IPS DF 4.7 (cell line): ENCODE results near the gene GIN1.

Experiments used
- DNase-seq: peaks from one replicate; pipeline ENCODE4 v3.0.0-alpha.2; 2013; ENCODE audit warnings: low spot score; ENCODE audit errors: extremely low read depth

The GIN1 gene

GRCh38 chr5:103037673-103038455 is 82.1 kb downstream of the GIN1 start:
- no peak for DNase-seq

DNA sequence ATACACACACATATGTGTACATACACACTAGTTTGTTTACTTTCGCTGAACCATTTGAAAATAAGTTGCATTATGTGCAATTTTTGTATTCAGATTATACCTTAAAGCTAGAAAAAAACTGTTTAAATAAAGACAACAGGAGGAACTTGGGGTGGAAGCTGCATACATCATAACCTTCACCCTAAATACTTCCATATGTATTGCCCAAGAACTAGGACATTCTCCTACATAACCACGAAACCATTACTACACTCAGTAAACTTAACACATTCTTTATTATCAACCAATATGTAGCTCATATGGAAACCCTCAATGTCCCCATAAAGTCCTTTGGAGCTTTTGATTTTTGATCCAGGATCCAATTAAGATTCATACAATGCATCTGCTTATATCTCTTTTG is 83.3 kb downstream of the GIN1 start:
- DNase-seq: no peak
